Measurements from ENCODE around the gene MAN2A2.
"Not testable (repeated sequence)": the region's sequence is repeated elsewhere in the genome, so short reads cannot be mapped to it uniquely, and the experiment has no call there.

MAN2A2 gene

DNA sequence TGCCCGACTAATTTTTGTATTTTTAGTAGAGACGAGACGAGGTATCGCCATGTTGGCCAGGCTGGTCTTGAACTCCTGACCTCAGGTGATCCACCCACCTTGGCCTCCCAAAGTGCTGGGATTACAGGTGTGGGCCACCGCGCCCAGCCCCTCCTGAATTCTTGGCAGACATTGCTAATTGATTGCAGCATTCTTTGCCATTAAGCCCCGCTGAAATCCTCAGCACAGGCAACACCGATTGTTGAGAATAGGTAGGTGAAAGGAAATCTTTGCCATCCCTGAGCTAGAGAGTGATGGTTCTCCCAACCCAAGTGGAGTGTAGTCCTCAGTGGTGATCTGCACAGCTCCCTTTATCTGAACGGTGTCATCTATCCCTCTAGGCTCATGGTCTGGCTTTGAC, 1.6 kb downstream of the MAN2A2 start:
- no peak for DNase-seq (ENCODE audit: low spot score)
- in situ Hi-C loops (cut with MboI; ENCODE audit: low pct_unique_long_range_greater_than_20kb, low sequenced_read_pairs, unreplicated experiment), result no loop called here
- TF ChIP-seq, protein P1, sequence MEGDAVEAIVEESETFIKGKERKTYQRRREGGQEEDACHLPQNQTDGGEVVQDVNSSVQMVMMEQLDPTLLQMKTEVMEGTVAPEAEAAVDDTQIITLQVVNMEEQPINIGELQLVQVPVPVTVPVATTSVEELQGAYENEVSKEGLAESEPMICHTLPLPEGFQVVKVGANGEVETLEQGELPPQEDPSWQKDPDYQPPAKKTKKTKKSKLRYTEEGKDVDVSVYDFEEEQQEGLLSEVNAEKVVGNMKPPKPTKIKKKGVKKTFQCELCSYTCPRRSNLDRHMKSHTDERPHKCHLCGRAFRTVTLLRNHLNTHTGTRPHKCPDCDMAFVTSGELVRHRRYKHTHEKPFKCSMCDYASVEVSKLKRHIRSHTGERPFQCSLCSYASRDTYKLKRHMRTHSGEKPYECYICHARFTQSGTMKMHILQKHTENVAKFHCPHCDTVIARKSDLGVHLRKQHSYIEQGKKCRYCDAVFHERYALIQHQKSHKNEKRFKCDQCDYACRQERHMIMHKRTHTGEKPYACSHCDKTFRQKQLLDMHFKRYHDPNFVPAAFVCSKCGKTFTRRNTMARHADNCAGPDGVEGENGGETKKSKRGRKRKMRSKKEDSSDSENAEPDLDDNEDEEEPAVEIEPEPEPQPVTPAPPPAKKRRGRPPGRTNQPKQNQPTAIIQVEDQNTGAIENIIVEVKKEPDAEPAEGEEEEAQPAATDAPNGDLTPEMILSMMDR (IDR thresholded peaks at IDR 0.05; ENCODE audit: extremely low read depth, insufficient read depth, missing control alignments), result no peak

DNA sequence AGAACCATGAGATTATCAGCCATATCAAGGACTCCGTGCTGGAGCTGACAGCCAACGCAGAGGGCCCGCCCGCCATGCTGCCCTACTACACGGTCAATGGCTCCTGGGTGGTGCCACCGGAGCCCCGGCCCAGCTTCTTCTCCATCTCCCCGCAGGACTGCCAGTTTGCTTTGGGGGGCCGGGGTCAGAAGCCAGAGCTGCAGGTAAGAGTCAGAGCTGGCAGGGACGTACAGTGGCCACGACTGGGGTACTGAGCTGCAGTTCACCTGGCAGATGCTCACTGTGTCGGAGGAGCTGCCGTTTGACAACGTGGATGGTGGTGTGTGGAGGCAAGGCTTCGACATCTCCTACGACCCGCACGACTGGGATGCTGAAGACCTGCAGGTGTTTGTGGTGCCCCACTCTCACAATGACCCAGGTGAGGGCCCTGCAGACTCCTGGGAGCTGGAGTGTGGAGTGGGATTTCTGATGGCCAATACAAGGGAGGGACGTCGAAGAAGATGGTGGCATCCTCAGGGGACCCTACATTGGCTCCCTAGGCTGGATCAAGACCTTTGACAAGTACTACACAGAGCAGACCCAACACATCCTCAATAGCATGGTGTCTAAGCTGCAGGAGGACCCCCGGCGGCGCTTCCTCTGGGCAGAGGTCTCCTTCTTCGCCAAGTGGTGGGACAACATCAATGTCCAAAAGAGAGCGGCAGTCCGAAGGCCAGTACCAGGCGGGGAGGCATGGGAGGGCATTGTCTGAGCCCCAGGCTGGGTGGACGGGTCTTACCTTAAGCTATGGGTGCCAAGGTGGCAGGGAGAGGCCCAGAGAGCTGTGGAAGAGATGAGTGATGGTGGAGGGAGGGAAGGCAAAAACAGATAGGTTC, 2.4 kb downstream of the MAN2A2 start:
- TF ChIP-seq, protein P1 (IDR thresholded peaks at IDR 0.05; ENCODE audit: extremely low read depth, insufficient read depth, missing control alignments), result no peak
- DNase-seq (ENCODE audit: low spot score), result no peak
- in situ Hi-C loops (cut with MboI; ENCODE audit: low pct_unique_long_range_greater_than_20kb, low sequenced_read_pairs, unreplicated experiment), result no loop called here

DNA sequence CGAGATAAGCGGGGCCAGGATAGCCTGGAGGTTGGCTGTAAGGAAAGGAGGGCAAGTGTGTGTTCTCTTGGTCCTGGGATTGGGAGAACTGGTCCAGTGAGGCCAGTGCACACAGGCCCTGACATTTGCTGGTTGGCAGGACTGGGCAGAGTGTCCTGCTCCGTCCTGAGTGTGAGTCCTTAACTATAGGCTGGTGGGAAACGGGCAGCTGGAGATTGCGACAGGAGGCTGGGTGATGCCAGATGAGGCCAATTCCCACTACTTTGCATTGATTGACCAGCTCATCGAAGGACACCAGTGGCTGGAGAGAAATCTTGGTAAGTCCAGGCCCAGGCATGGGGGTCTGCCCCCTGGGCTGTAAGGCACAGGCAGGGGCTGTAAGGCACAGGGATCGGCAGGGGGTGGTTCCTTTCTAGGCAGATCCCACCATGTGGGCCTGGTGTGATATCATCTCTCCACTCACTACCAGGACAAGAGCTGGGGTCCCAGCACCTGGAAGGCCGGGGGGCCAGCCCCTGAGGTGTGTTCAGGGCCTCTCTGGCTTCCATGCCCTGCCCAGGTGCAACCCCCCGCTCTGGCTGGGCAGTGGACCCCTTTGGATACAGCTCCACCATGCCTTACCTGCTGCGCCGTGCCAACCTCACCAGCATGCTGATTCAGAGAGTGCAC, 3.2 kb downstream of the MAN2A2 start:
- TF ChIP-seq, protein P1 (IDR thresholded peaks at IDR 0.05; ENCODE audit: extremely low read depth, insufficient read depth, missing control alignments), result no peak
- DNase-seq (ENCODE audit: low spot score), result no peak
- in situ Hi-C loops (cut with MboI; ENCODE audit: low pct_unique_long_range_greater_than_20kb, low sequenced_read_pairs, unreplicated experiment), result no loop called here

- DNase-seq (ENCODE audit: low spot score), result no peak
- in situ Hi-C loops (cut with MboI; ENCODE audit: low pct_unique_long_range_greater_than_20kb, low sequenced_read_pairs, unreplicated experiment), result no loop called here
- TF ChIP-seq, protein P1 (IDR thresholded peaks at IDR 0.05; ENCODE audit: extremely low read depth, insufficient read depth, missing control alignments), result no peak
These were observed 4.1 kb downstream of the MAN2A2 start for GRCh38 chr15:90907051-90907660.

GRCh38 chr15:90907838-90908507, 4.9 kb downstream of the MAN2A2 start:
- in situ Hi-C loops (cut with MboI; ENCODE audit: low pct_unique_long_range_greater_than_20kb, low sequenced_read_pairs, unreplicated experiment), result no loop called here
- DNase-seq (ENCODE audit: low spot score), result no peak
- TF ChIP-seq, protein P1 (IDR thresholded peaks at IDR 0.05; ENCODE audit: extremely low read depth, insufficient read depth, missing control alignments), result no peak

DNA sequence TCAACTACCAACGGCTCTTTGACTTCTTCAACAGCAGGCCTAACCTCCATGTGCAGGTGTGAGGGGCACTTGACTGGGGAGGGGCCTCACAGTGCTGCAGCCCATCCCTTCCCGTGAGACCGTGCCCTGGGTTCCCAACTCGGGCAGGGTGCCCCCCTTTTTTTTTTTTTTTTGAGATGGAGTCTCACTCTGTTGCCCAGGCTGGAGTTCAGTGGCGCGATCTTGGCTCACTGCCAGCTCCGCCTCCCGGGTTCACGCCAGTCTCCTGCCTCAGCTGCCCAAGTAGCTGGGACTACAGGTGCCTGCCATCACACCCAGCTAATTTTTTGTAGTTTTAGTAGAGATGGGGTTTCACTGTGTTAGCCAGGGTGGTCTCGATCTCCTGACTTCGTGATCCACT, 6.3 kb downstream of the MAN2A2 start:
- DNase-seq (ENCODE audit: low spot score); in situ Hi-C loops (cut with MboI; ENCODE audit: low pct_unique_long_range_greater_than_20kb, low sequenced_read_pairs, unreplicated experiment): not testable (repeated sequence)

Measured in GM13977 (cell line).